GM19467 (cell line): ENCODE data around the gene IL32.

Experiments used
- ATAC-seq: cut with Tn5 transposase; IDR thresholded peaks from one replicate; pipeline ENCODE4 v1.9.1; 2021; ENCODE audit warnings: mild to moderate bottlenecking, moderate library complexity; ENCODE audit not compliant: unreplicated experiment

IL32 gene

DNA sequence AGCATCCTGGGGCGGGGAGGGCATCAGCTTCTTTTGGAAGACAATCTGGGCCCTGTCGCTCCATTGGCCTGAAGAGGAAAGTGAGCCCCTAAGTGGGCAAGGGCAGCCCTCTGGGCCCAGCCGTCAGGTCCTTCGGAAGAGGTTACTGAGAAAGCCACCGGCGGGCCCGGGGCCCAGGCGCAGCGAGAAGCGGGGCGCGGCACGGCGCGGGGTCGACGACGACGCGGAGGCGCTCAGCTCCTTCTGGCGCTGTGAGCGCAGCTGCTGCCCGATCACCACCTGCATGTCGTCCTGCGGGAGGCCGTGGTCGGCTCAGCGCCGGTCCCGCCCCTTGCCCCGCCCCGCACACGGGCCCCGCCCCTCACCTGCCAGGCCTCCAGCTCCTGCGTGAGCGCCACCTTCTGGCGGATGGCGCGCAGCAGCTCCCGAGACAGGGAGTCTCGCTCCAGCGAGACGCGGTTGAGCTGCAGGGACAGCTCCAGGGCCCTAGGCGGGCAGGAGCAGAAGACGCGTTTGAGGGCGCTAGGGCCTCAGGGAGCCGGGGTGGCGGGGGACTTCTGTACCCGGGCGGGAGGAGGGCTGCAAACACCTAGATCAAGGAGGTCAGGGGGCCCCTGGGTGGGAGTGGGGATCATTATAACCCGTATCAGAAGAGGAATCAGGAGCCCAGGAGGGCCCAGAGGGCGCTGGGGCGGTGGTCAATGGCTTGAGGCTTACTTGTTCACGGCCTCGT, 37.3 kb upstream of the IL32 start:
- no peak for ATAC-seq

- ATAC-seq = no peak
Measured at GRCh38 chr16:3028716-3029319, 36.6 kb upstream of the IL32 start.

GRCh38 chr16:3029491-3030221, 35.8 kb upstream of the IL32 start:
- no peak for ATAC-seq

DNA sequence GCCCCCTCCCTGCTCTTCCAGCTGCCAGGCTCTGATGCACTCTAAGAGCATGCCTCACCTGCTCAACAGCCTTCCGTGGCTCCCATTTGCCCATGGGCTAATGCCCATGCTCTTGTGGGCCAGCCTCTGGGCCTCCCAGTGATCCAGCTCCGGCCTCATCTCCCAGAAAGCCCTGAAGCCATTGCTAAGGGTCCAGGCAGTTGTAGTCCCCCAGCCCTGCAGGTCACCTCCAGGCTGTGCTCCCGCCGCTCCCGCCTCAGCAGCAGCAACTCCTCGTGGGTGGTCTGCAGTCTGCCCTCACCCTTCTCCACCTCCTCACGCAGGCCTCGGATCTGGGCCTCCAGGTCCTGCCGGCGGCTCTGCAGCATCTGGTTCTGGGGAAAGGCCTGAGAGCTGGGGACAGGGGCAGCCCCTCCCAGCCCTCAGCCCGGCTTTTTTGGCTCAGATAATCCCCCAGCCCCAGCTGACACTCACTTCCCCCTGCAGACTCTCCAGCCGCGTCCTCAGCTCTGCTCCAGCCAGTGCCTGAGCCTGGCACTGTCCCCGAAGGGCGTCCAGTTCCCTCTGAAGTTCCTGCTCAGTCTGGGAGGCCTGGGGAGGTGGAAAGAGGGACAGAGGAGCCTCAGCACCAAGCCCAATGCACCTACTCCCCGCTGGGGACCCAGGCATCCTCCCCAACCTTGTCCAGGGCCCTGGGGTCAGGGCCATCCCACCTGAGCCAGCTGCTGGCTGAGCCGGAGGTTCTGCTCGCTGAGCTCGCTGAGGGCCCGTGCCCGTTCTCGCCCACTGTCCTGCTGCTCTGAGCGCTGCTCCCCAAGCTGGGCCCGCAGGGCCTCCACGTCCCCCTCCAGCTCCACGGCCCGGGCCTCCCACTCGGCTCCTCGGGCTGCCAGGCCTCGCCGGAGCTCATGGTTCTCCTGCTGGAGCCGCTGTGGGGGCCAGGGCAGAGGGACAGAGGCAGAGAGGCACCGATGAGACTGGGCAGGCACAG, 34.9 kb upstream of the IL32 start:
- ATAC-seq = no peak

- no peak for ATAC-seq
Measured at GRCh38 chr16:3032624-3033023, 32.8 kb upstream of the IL32 start.

DNA sequence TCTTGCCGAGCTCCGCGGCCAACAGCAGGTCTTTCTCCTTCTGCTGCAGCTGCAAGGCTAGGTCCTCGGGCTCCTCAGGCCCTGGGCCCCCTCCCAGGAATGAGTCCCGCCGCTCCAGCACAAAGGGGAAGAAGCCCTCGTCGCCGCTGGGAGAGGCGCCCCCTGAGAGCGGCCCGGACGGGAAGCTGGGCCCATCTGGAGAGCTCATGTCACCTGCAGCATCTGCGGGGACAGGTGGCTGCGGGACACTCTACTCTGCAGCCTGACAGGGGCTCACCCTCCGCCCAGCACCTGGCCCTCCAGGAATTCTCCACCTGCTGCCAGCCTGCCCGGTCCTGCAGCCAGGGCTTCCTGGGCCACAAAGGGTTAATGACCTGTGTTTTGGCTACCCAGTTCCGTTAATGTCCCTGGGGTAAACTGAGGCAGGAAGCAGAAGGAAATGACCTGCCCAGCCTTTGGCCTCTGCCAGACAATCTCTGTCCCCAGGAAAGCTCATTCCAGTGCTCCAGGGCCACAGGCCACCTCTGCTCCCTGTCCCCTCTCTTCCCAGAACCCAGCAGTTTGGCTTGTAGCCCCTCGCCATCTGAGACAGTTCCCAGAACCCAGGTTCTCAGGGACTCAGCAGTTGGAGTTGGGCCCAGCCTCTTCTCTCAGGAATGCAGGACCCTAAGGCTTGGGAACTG, 30.0 kb upstream of the IL32 start:
- no peak for ATAC-seq

- no peak for ATAC-seq
Measured at GRCh38 chr16:3035972-3036725, 29.3 kb upstream of the IL32 start.

DNA sequence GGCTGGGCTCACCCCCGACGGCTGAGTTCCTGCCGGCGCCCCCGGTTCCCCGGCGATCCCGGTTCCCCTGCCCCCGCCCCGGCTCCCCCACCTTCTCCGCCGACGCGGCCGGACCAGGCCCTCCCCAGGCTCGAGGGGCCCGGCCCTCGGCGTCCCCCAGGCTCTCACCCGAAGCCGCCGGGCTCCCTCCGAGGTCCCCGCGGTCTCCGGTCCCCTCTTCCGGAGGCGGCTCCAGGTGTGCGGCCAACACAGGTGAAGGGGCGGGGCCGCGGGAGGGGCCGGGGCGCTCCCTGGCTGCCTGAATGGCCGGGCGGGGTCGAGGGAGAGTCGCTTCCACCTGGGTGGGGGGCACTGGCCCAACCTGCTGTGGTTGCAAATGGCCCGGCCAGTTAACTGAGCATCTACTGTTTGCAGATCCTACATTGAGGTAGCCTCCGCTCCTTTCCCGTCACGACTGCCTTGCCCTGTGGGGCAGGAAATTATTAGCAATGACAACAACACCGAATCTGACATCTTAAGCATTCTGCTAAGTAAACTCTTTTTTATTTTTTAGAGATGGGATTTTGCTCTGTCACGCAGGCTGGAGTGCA, 28.6 kb upstream of the IL32 start, which contains the start of gene BICDL2:
Gene BICDL2, minus strand, starts transcription at position 219 of the 590 bp plus-strand sequence. CDS start 1,448 bp downstream, outside the sequence.
- ATAC-seq = no peak

- no peak for ATAC-seq
Measured at GRCh38 chr16:3038256-3038655, 27.2 kb upstream of the IL32 start.

GRCh38 chr16:3038896-3039295, 26.5 kb upstream of the IL32 start:
- ATAC-seq = no peak

DNA sequence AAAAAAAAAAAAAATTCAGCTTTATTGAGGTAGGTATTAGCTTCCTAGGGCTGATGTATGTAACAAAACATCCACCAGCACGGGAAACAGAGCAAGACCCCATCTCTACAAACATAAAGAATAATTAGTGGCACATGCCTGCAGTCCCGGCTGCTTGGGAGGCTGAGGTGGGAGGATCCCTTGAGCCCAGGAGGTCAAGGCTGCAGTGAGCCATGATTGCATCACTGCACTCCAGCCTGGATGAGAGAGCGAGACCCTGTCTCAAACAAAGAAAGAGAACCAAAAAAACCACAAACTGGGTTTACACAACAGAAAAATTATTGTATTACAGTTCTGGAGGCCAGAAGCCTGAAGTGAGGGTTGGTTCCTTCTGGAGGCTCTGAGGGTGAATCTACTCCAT, 23.1 kb upstream of the IL32 start:
- ATAC-seq = no peak

- ATAC-seq = no peak
Measured at GRCh38 chr16:3044708-3045107, 20.7 kb upstream of the IL32 start.

- no peak for ATAC-seq
Measured at GRCh38 chr16:3045758-3046640, 19.4 kb upstream of the IL32 start, which contains the start of gene MMP25. MMP25 (plus strand) TSS chr16:3046561; CDS start chr16:3046918, 357 bp downstream.

DNA sequence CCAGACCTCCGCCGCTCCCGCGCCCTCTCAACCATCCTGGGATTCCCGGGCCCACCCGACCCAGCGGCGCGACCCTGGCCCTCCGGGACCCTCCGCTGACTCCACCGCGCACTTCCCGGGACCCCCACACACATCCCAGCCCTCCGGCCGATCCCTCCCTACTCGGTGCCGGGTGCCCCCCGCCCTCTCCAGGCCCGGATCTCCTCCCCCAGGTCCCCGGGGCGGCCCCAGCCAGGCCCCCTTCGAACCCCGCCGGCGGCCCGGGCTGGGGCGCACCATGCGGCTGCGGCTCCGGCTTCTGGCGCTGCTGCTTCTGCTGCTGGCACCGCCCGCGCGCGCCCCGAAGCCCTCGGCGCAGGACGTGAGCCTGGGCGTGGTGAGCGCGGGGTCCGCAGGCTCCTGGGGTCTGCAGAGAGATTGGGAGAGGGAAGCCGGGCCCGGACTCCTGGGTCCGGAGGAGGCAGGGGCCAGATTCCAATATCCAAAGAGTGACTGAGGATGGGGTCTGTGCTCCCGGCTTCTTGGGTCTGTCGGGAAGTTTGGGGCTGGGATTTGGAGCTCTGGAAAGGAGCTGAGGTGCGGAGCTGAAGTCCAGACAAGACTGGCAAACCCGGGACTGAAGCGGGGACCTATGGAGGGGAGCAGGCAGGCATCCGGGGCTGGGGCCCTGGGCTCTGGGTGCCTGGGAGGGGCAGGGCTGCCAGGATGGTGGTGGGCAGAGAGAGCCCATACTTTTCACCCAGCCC, 18.6 kb upstream of the IL32 start:
- ATAC-seq = no peak

- no peak for ATAC-seq
Measured at GRCh38 chr16:3047387-3047720, 18.1 kb upstream of the IL32 start.

GRCh38 chr16:3049921-3050481, 15.4 kb upstream of the IL32 start:
- ATAC-seq = no peak

GRCh38 chr16:3050487-3050886, 15.0 kb upstream of the IL32 start:
- ATAC-seq = no peak
